ENCODE measurements around the gene COL23A1. TPM values are rescaled to one million over a fixed set of nuclear protein-coding genes. Genes with fewer than 3 reads are reported as not detected.
A peak's percentile ranks its signal among the peaks of the same experiment; 100 is the strongest.

COL23A1 gene
- total and polyA plus RNA-seq, 2 experiments from 2014 or later: 4.8 to 8.2 TPM

- Histone ChIP-seq H4K20me1 (replicated peaks; ENCODE audit: insufficient read depth) (no peaks in the 10 kb centered on the region), H3K4me3 (no peak overlapping the region), H3K9me2 (ENCODE audit: insufficient read depth) (no peaks in the 10 kb centered on the region), H2AFZ (no peak overlapping the region), H3K27ac (ENCODE audit: low read depth) (no peak overlapping the region), H3F3A (replicated peaks; ENCODE audit: low read depth) (peaks cover 12% of the 10 kb centered on the region; the same call in 1 of the 2 replicates), H3K36me3 (ENCODE audit: insufficient read depth) (no peaks in the 10 kb centered on the region), H3K4me1 (ENCODE audit: insufficient read depth) (peaks cover 37% of the 10 kb centered on the region), H3K27me3 (ENCODE audit: insufficient read depth) (no peaks in the 10 kb centered on the region), H3K79me2 (replicated peaks; ENCODE audit: insufficient read depth) (no peaks in the 10 kb centered on the region), H3K4me2 (peak overlapping the region; percentile 65)
- TF ChIP-seq ZNF331 (CRISPR knock-in tag; IDR thresholded peaks at IDR 0.05; ENCODE audit: low read depth) (no peak), EZH2 (IDR thresholded peaks at IDR 0.05; ENCODE audit: low read depth, unreplicated experiment) (no peak), EZH2phosphoT487 (IDR thresholded peaks at IDR 0.05; ENCODE audit: unreplicated experiment) (no peak), POLR2AphosphoS5 (IDR thresholded peaks at IDR 0.05; ENCODE audit: low read depth) (no peak), JUNB (IDR thresholded peaks at IDR 0.05; ENCODE audit: unreplicated experiment) (no peak), STAT1 (IDR thresholded peaks at IDR 0.05; ENCODE audit: unreplicated experiment) (no peak), ZNF114 (CRISPR knock-in tag; IDR thresholded peaks at IDR 0.05) (no peak), CREB1 (CRISPR knock-in tag; IDR thresholded peaks at IDR 0.05; ENCODE audit: low read depth) (no peak), NANOG (IDR thresholded peaks at IDR 0.05; ENCODE audit: borderline replicate concordance) (no peak)
- TF ChIP-seq, protein P1, sequence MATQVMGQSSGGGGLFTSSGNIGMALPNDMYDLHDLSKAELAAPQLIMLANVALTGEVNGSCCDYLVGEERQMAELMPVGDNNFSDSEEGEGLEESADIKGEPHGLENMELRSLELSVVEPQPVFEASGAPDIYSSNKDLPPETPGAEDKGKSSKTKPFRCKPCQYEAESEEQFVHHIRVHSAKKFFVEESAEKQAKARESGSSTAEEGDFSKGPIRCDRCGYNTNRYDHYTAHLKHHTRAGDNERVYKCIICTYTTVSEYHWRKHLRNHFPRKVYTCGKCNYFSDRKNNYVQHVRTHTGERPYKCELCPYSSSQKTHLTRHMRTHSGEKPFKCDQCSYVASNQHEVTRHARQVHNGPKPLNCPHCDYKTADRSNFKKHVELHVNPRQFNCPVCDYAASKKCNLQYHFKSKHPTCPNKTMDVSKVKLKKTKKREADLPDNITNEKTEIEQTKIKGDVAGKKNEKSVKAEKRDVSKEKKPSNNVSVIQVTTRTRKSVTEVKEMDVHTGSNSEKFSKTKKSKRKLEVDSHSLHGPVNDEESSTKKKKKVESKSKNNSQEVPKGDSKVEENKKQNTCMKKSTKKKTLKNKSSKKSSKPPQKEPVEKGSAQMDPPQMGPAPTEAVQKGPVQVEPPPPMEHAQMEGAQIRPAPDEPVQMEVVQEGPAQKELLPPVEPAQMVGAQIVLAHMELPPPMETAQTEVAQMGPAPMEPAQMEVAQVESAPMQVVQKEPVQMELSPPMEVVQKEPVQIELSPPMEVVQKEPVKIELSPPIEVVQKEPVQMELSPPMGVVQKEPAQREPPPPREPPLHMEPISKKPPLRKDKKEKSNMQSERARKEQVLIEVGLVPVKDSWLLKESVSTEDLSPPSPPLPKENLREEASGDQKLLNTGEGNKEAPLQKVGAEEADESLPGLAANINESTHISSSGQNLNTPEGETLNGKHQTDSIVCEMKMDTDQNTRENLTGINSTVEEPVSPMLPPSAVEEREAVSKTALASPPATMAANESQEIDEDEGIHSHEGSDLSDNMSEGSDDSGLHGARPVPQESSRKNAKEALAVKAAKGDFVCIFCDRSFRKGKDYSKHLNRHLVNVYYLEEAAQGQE (IDR thresholded peaks at IDR 0.05; ENCODE audit: unreplicated experiment): no peak
- TF ChIP-seq, protein P2, sequence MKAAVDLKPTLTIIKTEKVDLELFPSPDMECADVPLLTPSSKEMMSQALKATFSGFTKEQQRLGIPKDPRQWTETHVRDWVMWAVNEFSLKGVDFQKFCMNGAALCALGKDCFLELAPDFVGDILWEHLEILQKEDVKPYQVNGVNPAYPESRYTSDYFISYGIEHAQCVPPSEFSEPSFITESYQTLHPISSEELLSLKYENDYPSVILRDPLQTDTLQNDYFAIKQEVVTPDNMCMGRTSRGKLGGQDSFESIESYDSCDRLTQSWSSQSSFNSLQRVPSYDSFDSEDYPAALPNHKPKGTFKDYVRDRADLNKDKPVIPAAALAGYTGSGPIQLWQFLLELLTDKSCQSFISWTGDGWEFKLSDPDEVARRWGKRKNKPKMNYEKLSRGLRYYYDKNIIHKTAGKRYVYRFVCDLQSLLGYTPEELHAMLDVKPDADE (IDR thresholded peaks at IDR 0.05): no peak
- TF ChIP-seq, protein P3, sequence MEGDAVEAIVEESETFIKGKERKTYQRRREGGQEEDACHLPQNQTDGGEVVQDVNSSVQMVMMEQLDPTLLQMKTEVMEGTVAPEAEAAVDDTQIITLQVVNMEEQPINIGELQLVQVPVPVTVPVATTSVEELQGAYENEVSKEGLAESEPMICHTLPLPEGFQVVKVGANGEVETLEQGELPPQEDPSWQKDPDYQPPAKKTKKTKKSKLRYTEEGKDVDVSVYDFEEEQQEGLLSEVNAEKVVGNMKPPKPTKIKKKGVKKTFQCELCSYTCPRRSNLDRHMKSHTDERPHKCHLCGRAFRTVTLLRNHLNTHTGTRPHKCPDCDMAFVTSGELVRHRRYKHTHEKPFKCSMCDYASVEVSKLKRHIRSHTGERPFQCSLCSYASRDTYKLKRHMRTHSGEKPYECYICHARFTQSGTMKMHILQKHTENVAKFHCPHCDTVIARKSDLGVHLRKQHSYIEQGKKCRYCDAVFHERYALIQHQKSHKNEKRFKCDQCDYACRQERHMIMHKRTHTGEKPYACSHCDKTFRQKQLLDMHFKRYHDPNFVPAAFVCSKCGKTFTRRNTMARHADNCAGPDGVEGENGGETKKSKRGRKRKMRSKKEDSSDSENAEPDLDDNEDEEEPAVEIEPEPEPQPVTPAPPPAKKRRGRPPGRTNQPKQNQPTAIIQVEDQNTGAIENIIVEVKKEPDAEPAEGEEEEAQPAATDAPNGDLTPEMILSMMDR (conservative IDR thresholded peaks at IDR 0.05; ENCODE audit: low read depth in 2 of 2): no peak
- TF ChIP-seq, protein P4, sequence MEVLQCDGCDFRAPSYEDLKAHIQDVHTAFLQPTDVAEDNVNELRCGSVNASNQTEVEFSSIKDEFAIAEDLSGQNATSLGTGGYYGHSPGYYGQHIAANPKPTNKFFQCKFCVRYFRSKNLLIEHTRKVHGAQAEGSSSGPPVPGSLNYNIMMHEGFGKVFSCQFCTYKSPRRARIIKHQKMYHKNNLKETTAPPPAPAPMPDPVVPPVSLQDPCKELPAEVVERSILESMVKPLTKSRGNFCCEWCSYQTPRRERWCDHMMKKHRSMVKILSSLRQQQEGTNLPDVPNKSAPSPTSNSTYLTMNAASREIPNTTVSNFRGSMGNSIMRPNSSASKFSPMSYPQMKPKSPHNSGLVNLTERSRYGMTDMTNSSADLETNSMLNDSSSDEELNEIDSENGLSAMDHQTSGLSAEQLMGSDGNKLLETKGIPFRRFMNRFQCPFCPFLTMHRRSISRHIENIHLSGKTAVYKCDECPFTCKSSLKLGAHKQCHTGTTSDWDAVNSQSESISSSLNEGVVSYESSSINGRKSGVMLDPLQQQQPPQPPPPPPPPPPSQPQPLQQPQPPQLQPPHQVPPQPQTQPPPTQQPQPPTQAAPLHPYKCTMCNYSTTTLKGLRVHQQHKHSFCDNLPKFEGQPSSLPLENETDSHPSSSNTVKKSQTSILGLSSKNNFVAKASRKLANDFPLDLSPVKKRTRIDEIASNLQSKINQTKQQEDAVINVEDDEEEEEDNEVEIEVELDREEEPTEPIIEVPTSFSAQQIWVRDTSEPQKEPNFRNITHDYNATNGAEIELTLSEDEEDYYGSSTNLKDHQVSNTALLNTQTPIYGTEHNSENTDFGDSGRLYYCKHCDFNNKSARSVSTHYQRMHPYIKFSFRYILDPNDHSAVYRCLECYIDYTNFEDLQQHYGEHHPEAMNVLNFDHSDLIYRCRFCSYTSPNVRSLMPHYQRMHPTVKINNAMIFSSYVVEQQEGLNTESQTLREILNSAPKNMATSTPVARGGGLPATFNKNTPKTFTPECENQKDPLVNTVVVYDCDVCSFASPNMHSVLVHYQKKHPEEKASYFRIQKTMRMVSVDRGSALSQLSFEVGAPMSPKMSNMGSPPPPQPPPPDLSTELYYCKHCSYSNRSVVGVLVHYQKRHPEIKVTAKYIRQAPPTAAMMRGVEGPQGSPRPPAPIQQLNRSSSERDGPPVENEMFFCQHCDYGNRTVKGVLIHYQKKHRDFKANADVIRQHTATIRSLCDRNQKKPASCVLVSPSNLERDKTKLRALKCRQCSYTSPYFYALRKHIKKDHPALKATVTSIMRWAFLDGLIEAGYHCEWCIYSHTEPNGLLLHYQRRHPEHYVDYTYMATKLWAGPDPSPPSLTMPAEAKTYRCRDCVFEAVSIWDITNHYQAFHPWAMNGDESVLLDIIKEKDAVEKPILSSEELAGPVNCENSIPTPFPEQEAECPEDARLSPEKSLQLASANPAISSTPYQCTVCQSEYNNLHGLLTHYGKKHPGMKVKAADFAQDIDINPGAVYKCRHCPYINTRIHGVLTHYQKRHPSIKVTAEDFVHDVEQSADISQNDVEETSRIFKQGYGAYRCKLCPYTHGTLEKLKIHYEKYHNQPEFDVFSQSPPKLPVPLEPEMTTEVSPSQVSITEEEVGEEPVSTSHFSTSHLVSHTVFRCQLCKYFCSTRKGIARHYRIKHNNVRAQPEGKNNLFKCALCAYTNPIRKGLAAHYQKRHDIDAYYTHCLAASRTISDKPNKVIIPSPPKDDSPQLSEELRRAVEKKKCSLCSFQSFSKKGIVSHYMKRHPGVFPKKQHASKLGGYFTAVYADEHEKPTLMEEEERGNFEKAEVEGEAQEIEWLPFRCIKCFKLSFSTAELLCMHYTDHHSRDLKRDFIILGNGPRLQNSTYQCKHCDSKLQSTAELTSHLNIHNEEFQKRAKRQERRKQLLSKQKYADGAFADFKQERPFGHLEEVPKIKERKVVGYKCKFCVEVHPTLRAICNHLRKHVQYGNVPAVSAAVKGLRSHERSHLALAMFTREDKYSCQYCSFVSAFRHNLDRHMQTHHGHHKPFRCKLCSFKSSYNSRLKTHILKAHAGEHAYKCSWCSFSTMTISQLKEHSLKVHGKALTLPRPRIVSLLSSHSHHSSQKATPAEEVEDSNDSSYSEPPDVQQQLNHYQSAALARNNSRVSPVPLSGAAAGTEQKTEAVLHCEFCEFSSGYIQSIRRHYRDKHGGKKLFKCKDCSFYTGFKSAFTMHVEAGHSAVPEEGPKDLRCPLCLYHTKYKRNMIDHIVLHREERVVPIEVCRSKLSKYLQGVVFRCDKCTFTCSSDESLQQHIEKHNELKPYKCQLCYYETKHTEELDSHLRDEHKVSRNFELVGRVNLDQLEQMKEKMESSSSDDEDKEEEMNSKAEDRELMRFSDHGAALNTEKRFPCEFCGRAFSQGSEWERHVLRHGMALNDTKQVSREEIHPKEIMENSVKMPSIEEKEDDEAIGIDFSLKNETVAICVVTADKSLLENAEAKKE (CRISPR knock-in tag; IDR thresholded peaks at IDR 0.05): no peak
- peaks cover 39% of the 10 kb centered on the region for H3K4me1 Mint-ChIP-seq
- no peak for DNase-seq (ENCODE audit: low spot score)
- H3K4me3 Mint-ChIP-seq: no peak overlapping the region
- H3K36me3 Mint-ChIP-seq (ENCODE audit: low read depth): no peaks in the 10 kb centered on the region
- no peak for ATAC-seq
- no peak overlapping the region for H3K27ac Mint-ChIP-seq
- peaks cover 6% of the 10 kb centered on the region for H3K27me3 Mint-ChIP-seq (ENCODE audit: insufficient read depth, low read depth, poor library complexity)
- H3K9me3 Mint-ChIP-seq: peaks cover 2% of the 10 kb centered on the region; the same call in 1 of the 3 replicates
These were observed 26.6 kb downstream of the COL23A1 start for GRCh38 chr5:178563621-178564020.

All from GM23338 (cell line).